HepG2 (cell line): ENCODE data around the gene RIPOR3. TPM values are rescaled to one million over a fixed set of nuclear protein-coding genes. Genes with fewer than 3 reads are reported as not detected.

Source experiments
- ATAC-seq: fragments of 200-7000 bp; cut with Tn5 transposase; 3 replicates; pipeline ENCODE4 v1.9.1; 2020; ENCODE audit warnings: mild to moderate bottlenecking, moderate library complexity
- BruUV-seq: library from RNA; stranded (reverse); fragments of 400-500 nt; replicated peaks from 2 replicates; lab custom pipeline; 2021; lab: Mats Ljungman, UMichigan
- CTCF ChIA-PET: fragments of 300-600 bp; formaldehyde crosslinking; extraction: SDS; loops from one replicate; lab custom pipeline; 2021; ENCODE audit warnings: low total read pairs, inconsistent platforms, low intra/inter-chr PET ratio; lab: Yijun Ruan, JAX
- POLR2A ChIA-PET: fragments of 350-600 bp; sonication (Branson Sonifier 250); formaldehyde crosslinking; loops from one replicate; lab custom pipeline; 2020; ENCODE audit warnings: antibody characterized with exemption, inconsistent platforms; lab: Yijun Ruan, JAX
- DNase-seq: peaks from one replicate; pipeline ENCODE4 v3.0.0-alpha.2; 2015; ENCODE audit warnings: low spot score
- FAIRE-seq: peaks from 3 replicates; lab custom pipeline; 2011; peaks lifted over from hg19 to GRCh38; lab: Jason Lieb, UNC
- H2AFZ ChIP-seq: one replicate; pipeline ENCODE4 v1.6.1; 2011; ENCODE audit warnings: low read length, inconsistent platforms
- H3K27ac ChIP-seq: fragments of 300-600 bp; 3 replicates; pipeline ENCODE4 v1.8.0; 2011; ENCODE audit warnings: mixed run types, mild to moderate bottlenecking, mixed read lengths, low read length, inconsistent platforms; ENCODE audit not compliant: insufficient read depth; ENCODE audit errors: extremely low read length
- H3K27me3 ChIP-seq, 2 experiments: fragments of 200-600 bp in 1 of 2; 2 replicates in 1 of 2; 3 replicates in 1 of 2; pipeline versions ENCODE4 v1.6.0 to v1.8.0; 2011; ENCODE audit warnings: low read length in 2 of 2, mild to moderate bottlenecking in 2 of 2, moderate library complexity in 2 of 2, inconsistent platforms in 1 of 2; ENCODE audit not compliant: insufficient read depth in 2 of 2, control insufficient read depth in 1 of 2
- H3K36me3 ChIP-seq, 2 experiments: fragments of 200-600 bp in 1 of 2; replicated peaks in 1 of 2; 2 replicates in 1 of 2; 3 replicates in 1 of 2; pipeline versions ENCODE4 v1.5.1 to v1.8.0; 2011; ENCODE audit warnings: low read length in 2 of 2, inconsistent platforms in 1 of 2; ENCODE audit not compliant: insufficient read depth in 2 of 2, control insufficient read depth in 1 of 2
- H3K4me1 ChIP-seq: 2 replicates; pipeline ENCODE4 v1.5.1; 2012; ENCODE audit warnings: low read length, inconsistent platforms; ENCODE audit not compliant: insufficient read depth
- H3K4me2 ChIP-seq: 2 replicates; pipeline ENCODE4 v1.6.0; 2011; ENCODE audit warnings: low read depth, low read length, inconsistent platforms
- H3K4me3 ChIP-seq, 3 experiments: fragments of 200-600 bp in 1 of 3; sonication (generic), shearing (Covaris generic) in 1 of 3; replicated peaks in 1 of 3; 2 replicates each; pipeline ENCODE4 v1.5.1; 2011 to 2016; ENCODE audit warnings: low read length in 3 of 3, inconsistent platforms in 2 of 3, low read depth in 2 of 3, mild to moderate bottlenecking in 2 of 3, control low read depth in 1 of 3, mixed read lengths in 1 of 3; ENCODE audit not compliant: insufficient read depth in 1 of 3
- H3K79me2 ChIP-seq: one replicate; pipeline ENCODE4 v1.6.1; 2011; ENCODE audit warnings: low read length, inconsistent platforms; ENCODE audit not compliant: insufficient read depth
- H3K9ac ChIP-seq: 2 replicates; pipeline ENCODE4 v1.6.0; 2011; ENCODE audit warnings: mild to moderate bottlenecking, low read depth, low read length, inconsistent platforms; ENCODE audit not compliant: insufficient read depth
- H3K9me3 ChIP-seq: 2 replicates; pipeline ENCODE4 v1.5.1; 2012; ENCODE audit warnings: mild to moderate bottlenecking, low read length
- H4K20me1 ChIP-seq: 2 replicates; pipeline ENCODE4 v1.6.0; 2011; ENCODE audit warnings: inconsistent platforms, mild to moderate bottlenecking, low read length, moderate library complexity; ENCODE audit not compliant: insufficient read depth
- ATF7 ChIP-seq, 2 experiments: fragments of 450-650 bp in 1 of 2; sonication (generic) in 1 of 2; formaldehyde crosslinking in 1 of 2; IDR thresholded peaks; 2 replicates each; pipeline versions ENCODE4 v1.4.0 to v1.6.1; 2016 to 2020; ENCODE audit warnings: antibody characterized with exemption in 1 of 2, mild to moderate bottlenecking in 1 of 2, missing genetic modification reagents in 1 of 2
- DPF2 ChIP-seq: sonication (generic); formaldehyde crosslinking; IDR thresholded peaks from 2 replicates; pipeline ENCODE4 v1.4.0; 2020; ENCODE audit warnings: mild to moderate bottlenecking, low read depth, missing genetic modification reagents, borderline replicate concordance
- E2F2 ChIP-seq: sonication (generic); formaldehyde crosslinking; IDR thresholded peaks from 2 replicates; pipeline ENCODE4 v1.4.0; 2020; ENCODE audit warnings: missing genetic modification reagents, borderline replicate concordance
- FOSL1 ChIP-seq: sonication (generic); formaldehyde crosslinking; IDR thresholded peaks from 2 replicates; pipeline ENCODE4 v1.9.0; 2021; ENCODE audit warnings: missing genetic modification reagents, borderline replicate concordance
- GATAD1 ChIP-seq: IDR thresholded peaks from 2 replicates; pipeline ENCODE4 v1.6.1; 2016; ENCODE audit warnings: missing genetic modification reagents, missing compliant biosample characterization
- HDAC6 ChIP-seq: fragments of 200-600 bp; sonication (generic); IDR thresholded peaks from 2 replicates; pipeline ENCODE4 v1.7.0; 2017; ENCODE audit warnings: mild to moderate bottlenecking, antibody characterized with exemption, low read length, low read depth
- IRF1 ChIP-seq: sonication (generic); formaldehyde crosslinking; IDR thresholded peaks from 2 replicates; pipeline ENCODE4 v1.4.0; 2020; ENCODE audit warnings: low read depth, mild to moderate bottlenecking, missing genetic modification reagents
- PCBP1 ChIP-seq: fragments of 200-400 bp; formaldehyde crosslinking; IDR thresholded peaks from 2 replicates; pipeline ENCODE4 v1.6.1; 2017; ENCODE audit warnings: mild to moderate bottlenecking, low read depth, low read length, borderline replicate concordance
- SMC3 ChIP-seq: IDR thresholded peaks from 2 replicates; pipeline ENCODE4 v1.6.1; 2011; ENCODE audit warnings: low read length, improper control_type of control experiment
- ZBTB10 ChIP-seq: sonication (generic); formaldehyde crosslinking; IDR thresholded peaks from 2 replicates; pipeline ENCODE4 v1.4.0; 2020; ENCODE audit warnings: missing genetic modification reagents, borderline replicate concordance
- ZNF143 ChIP-seq: sonication (generic); formaldehyde crosslinking; IDR thresholded peaks from 2 replicates; pipeline ENCODE4 v1.4.0; 2020; ENCODE audit warnings: missing genetic modification reagents
- ZNF44 ChIP-seq: sonication (generic); formaldehyde crosslinking; IDR thresholded peaks from 2 replicates; pipeline ENCODE4 v1.5.1; 2020; ENCODE audit warnings: mild to moderate bottlenecking, missing genetic modification reagents
- ZNF501 ChIP-seq: sonication (generic); formaldehyde crosslinking; IDR thresholded peaks from 2 replicates; pipeline ENCODE4 v1.5.1; 2020; ENCODE audit warnings: mild to moderate bottlenecking, moderate library complexity, missing genetic modification reagents
- ZNF562 ChIP-seq: sonication (generic); formaldehyde crosslinking; IDR thresholded peaks from 2 replicates; pipeline ENCODE4 v1.8.0; 2022; ENCODE audit warnings: missing genetic modification reagents, borderline replicate concordance
- ZNF570 ChIP-seq: sonication (generic); formaldehyde crosslinking; IDR thresholded peaks from 2 replicates; pipeline ENCODE4 v1.4.0; 2020; ENCODE audit warnings: mild to moderate bottlenecking, missing genetic modification reagents, borderline replicate concordance
- ZSCAN25 ChIP-seq: sonication (generic); formaldehyde crosslinking; IDR thresholded peaks from 2 replicates; pipeline ENCODE4 v1.8.0; 2022; ENCODE audit warnings: mild to moderate bottlenecking, missing genetic modification reagents
- ZSCAN9 ChIP-seq: IDR thresholded peaks from 2 replicates; pipeline ENCODE4 v1.6.1; 2016; ENCODE audit warnings: borderline replicate concordance
- WGBS: methylation state at CpG from one replicate; pipeline ENCODE4 v1.1.6; 2017; ENCODE audit warnings: low lambda C conversion rate; 5-methylcytosine and 5-hydroxymethylcytosine counted together
- in situ Hi-C: cut with HindIII; loops from 2 replicates; pipeline ENCODE4 v1.10.0; 2017; ENCODE audit warnings: low pct_unique_long_range_greater_than_20kb; ENCODE audit not compliant: extremely low pct_ligation_motif_present
- intact Hi-C: fragments of 100-400 bp; cut with micrococcal nuclease; formaldehyde crosslinking; loops from one replicate; pipeline ENCODE4 v1.10.0; 2022; ENCODE audit not compliant: unreplicated experiment
- polyA plus RNA-seq, 8 experiments: library from polyadenylated mRNA; depleted of rRNA in 3 of 8; stranded (reverse) in 7 of 8; unstranded in 1 of 8; fragments of >200 nt; fragmentation: Illumina TruSeq in 4 of 8; extraction: Trizol in 4 of 8; gene quantifications; 2 replicates each; pipeline versions ENCODE4 v1.2.1 to v1.2.3, GENCODE V29; 2011 to 2016; ENCODE audit warnings: low read depth in 4 of 8, missing spikeins in 1 of 8, mixed read lengths in 1 of 8; ENCODE audit not compliant: insufficient read depth in 1 of 8
- total RNA-seq, 5 experiments: library from RNA; depleted of rRNA; stranded (reverse); fragments of >200 nt; fragmentation: Illumina TruSeq; extraction: Trizol; gene quantifications; 2 replicates each; pipeline ENCODE4 v1.2.3, GENCODE V29; 2016; ENCODE audit warnings: low read depth in 1 of 5
- TF ChIP-seq, protein P1 (sequence below): sonication (generic); formaldehyde crosslinking; IDR thresholded peaks from 2 replicates; pipeline ENCODE4 v1.5.0; 2020; ENCODE audit warnings: mild to moderate bottlenecking, missing genetic modification reagents

Gene RIPOR3
- total and polyA plus RNA-seq, 2 of the 13 experiments (the other 11 are each of a cell fraction or from before 2014, with no cell fraction given): 0.18 TPM; not detected in 1

- Histone ChIP-seq H2AFZ (no peak overlapping the region), H4K20me1 (no peaks in the 10 kb centered on the region), H3K9ac (no peak overlapping the region), H3K27ac (no peak overlapping the region), H3K4me2 (no peak overlapping the region), H3K79me2 (no peaks in the 10 kb centered on the region), H3K4me1 (peaks cover 46% of the 10 kb centered on the region), H3K36me3 (no peaks in the 10 kb centered on the region), H3K27me3 (peaks cover 15 to 65% of the 10 kb centered on the region in 2 experiments; a peak in 3 of 5 replicates), H3K9me3 (no peaks in the 10 kb centered on the region), H3K4me3 (no peak overlapping the region)
- 57% methylated on average over 12 of the region's 12 CpGs for WGBS
- FAIRE-seq (no peak), DNase-seq (no peak), ATAC-seq (no peak)
- intact Hi-C loops: no loop called here
- in situ Hi-C loops: no loop called here
- BruUV-seq: no TSS peak
- ChIA-PET CTCF (no interaction called here), POLR2A (no interaction called here)
- no peak for TF ChIP-seq ZNF44 (CRISPR knock-in tag)
- TF ChIP-seq ZSCAN25 (CRISPR knock-in tag): no peak
- TF ChIP-seq GATAD1 (CRISPR knock-in tag): no peak
- TF ChIP-seq ZBTB10 (CRISPR knock-in tag): no peak
- no peak for TF ChIP-seq ZSCAN9 (CRISPR knock-in tag)
- TF ChIP-seq ZNF501 (CRISPR knock-in tag): no peak
- no peak for TF ChIP-seq HDAC6
- no peak for TF ChIP-seq E2F2 (CRISPR knock-in tag)
- TF ChIP-seq, protein P1, sequence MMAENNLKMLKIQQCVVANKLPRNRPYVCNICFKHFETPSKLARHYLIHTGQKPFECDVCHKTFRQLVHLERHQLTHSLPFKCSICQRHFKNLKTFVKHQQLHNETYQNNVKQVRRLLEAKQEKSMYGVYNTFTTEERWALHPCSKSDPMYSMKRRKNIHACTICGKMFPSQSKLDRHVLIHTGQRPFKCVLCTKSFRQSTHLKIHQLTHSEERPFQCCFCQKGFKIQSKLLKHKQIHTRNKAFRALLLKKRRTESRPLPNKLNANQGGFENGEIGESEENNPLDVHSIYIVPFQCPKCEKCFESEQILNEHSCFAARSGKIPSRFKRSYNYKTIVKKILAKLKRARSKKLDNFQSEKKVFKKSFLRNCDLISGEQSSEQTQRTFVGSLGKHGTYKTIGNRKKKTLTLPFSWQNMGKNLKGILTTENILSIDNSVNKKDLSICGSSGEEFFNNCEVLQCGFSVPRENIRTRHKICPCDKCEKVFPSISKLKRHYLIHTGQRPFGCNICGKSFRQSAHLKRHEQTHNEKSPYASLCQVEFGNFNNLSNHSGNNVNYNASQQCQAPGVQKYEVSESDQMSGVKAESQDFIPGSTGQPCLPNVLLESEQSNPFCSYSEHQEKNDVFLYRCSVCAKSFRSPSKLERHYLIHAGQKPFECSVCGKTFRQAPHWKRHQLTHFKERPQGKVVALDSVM (CRISPR knock-in tag): peak; percentile 91
- no peak for TF ChIP-seq ZNF562 (CRISPR knock-in tag)
- no peak for TF ChIP-seq ZNF570 (CRISPR knock-in tag)
- TF ChIP-seq SMC3: no peak
- TF ChIP-seq IRF1 (CRISPR knock-in tag): no peak
- no peak for TF ChIP-seq DPF2 (CRISPR knock-in tag)
- TF ChIP-seq PCBP1: no peak
- no peak for TF ChIP-seq ATF7 (IDR thresholded peaks at IDR 0.05)
- no peak for TF ChIP-seq ATF7 (CRISPR knock-in tag; IDR thresholded peaks at IDR 0.05)
- no peak for TF ChIP-seq FOSL1
- no peak for TF ChIP-seq ZNF143 (CRISPR knock-in tag)
Observed at GRCh38 chr20:50600281-50600895, 91.0 kb downstream of the RIPOR3 start.
